PC-9 (cell line): Measurements from ENCODE around the gene SMTNL2. TPM values are rescaled to one million over a fixed set of nuclear protein-coding genes. Genes with fewer than 3 reads are reported as not detected.

Source experiments
- BruUV-seq: library from RNA; stranded (reverse); fragments of 400-500 nt; replicated peaks from 2 replicates; lab custom pipeline; 2021; lab: Mats Ljungman, UMichigan
- CTCF ChIA-PET: fragments of 300-600 bp; sonication (Branson Sonifier 250); formaldehyde crosslinking; loops from one replicate; lab custom pipeline; 2022; ENCODE audit warnings: antibody characterized with exemption; lab: Charles Lee
- POLR2A ChIA-PET: fragments of 300-600 bp; sonication (Branson Sonifier 250); formaldehyde crosslinking; loops from one replicate; lab custom pipeline; 2022; ENCODE audit warnings: antibody characterized with exemption; ENCODE audit not compliant: unreplicated experiment; lab: Charles Lee
- DNase-seq, 2 experiments: peaks; one replicate each; pipeline versions ENCODE4 v3.0.0 to v3.0.0-alpha.2; 2015 to 2022; ENCODE audit warnings: mixed read lengths in 1 of 2
- H2AFZ ChIP-seq: fragments of 200-600 bp; sonication (generic); 2 replicates; pipeline ENCODE4 v1.8.1; 2017; ENCODE audit warnings: antibody characterized with exemption
- H3F3A ChIP-seq: fragments of 200-600 bp; sonication (generic); 2 replicates; pipeline ENCODE4 v1.8.1; 2017; ENCODE audit warnings: antibody characterized with exemption, mild to moderate bottlenecking, low read depth; ENCODE audit not compliant: insufficient read depth
- H3K27ac ChIP-seq: fragments of 200-600 bp; sonication (generic); 2 replicates; pipeline ENCODE4 v1.6.1; 2016; ENCODE audit warnings: mixed run types
- H3K27me3 ChIP-seq: fragments of 200-600 bp; sonication (generic); 2 replicates; pipeline ENCODE4 v1.6.1; 2016; ENCODE audit warnings: low read depth, mixed run types; ENCODE audit not compliant: insufficient read depth
- H3K36me3 ChIP-seq: fragments of 200-600 bp; sonication (generic); 2 replicates; pipeline ENCODE4 v1.6.1; 2016; ENCODE audit warnings: low read depth, mixed run types
- H3K4me1 ChIP-seq: fragments of 200-600 bp; sonication (generic); replicated peaks from 2 replicates; pipeline ENCODE4 v1.6.1; 2016; ENCODE audit warnings: mixed run types; ENCODE audit not compliant: insufficient read depth
- H3K4me2 ChIP-seq: fragments of 200-600 bp; sonication (generic); 2 replicates; pipeline ENCODE4 v1.6.1; 2017; ENCODE audit warnings: mixed run types
- H3K4me3 ChIP-seq: fragments of 200-600 bp; sonication (generic); 2 replicates; pipeline ENCODE4 v1.6.1; 2016; ENCODE audit warnings: mixed run types
- H3K79me2 ChIP-seq: fragments of 200-600 bp; sonication (generic); 2 replicates; pipeline ENCODE4 v1.6.1; 2017; ENCODE audit warnings: low read depth, mixed run types
- H3K9me2 ChIP-seq: fragments of 200-600 bp; sonication (generic); 2 replicates; pipeline ENCODE4 v1.8.1; 2017; ENCODE audit warnings: mild to moderate bottlenecking; ENCODE audit not compliant: insufficient read depth
- H3K9me3 ChIP-seq: fragments of 200-600 bp; sonication (generic); 2 replicates; pipeline ENCODE4 v1.8.1; 2016; ENCODE audit warnings: low read depth; ENCODE audit not compliant: insufficient read depth
- H4K20me1 ChIP-seq: fragments of 200-600 bp; sonication (generic); 2 replicates; pipeline ENCODE4 v1.8.1; 2017; ENCODE audit not compliant: insufficient read depth
- CTCF ChIP-seq: fragments of 200-600 bp; sonication (generic); conservative IDR thresholded peaks from 2 replicates; pipeline ENCODE4 v1.6.1; 2017; ENCODE audit warnings: mixed run types, antibody characterized with exemption, mild to moderate bottlenecking, moderate library complexity
- EZH2 ChIP-seq: fragments of 200-600 bp; sonication (generic); IDR thresholded peaks from 2 replicates; pipeline ENCODE4 v1.8.0; 2017; ENCODE audit warnings: antibody characterized with exemption, low read depth
- intact Hi-C: fragments of 100-400 bp; cut with micrococcal nuclease; formaldehyde crosslinking; loops from one replicate; pipeline ENCODE4 v1.10.0; 2022; ENCODE audit not compliant: unreplicated experiment
- total RNA-seq: library from RNA; stranded (reverse); gene quantifications from 2 replicates; pipeline ENCODE4 v1.2.3, GENCODE V29; 2021

SMTNL2 gene
- total RNA-seq, 1 experiment from 2014 or later: not detected

- Histone ChIP-seq H3K9me2 (no peaks in the 10 kb centered on the region), H3K4me2 (no peak overlapping the region), H3F3A (no peaks in the 10 kb centered on the region; the same call in 1 of the 2 replicates), H4K20me1 (no peaks in the 10 kb centered on the region), H3K27ac (no peak overlapping the region), H3K27me3 (peaks cover 5% of the 10 kb centered on the region; the same call in 1 of the 2 replicates), H3K4me1 (no peaks in the 10 kb centered on the region), H3K79me2 (no peaks in the 10 kb centered on the region), H3K4me3 (no peak overlapping the region), H3K9me3 (no peaks in the 10 kb centered on the region), H3K36me3 (no peaks in the 10 kb centered on the region), H2AFZ (no peak overlapping the region)
- CTCF ChIA-PET: interaction anchor here (0.6 kb wide), 1 partner anchor 220 kb away, joined by 7 read pairs; no protein-coding TSS in a partner anchor
- DNase-seq: no peak
- POLR2A ChIA-PET: no interaction called here
- TF ChIP-seq CTCF: no peak
- no peak for TF ChIP-seq EZH2
- no TSS peak for BruUV-seq
- intact Hi-C loops: no loop called here
Measured at GRCh38 chr17:4631836-4632580, 47.7 kb downstream of the SMTNL2 start.

- CTCF ChIA-PET: interaction anchor here (0.6 kb wide), 1 partner anchor 220 kb away, joined by 7 read pairs; no protein-coding TSS in a partner anchor
- Histone ChIP-seq H3K4me3 (no peak overlapping the region), H3F3A (no peaks in the 10 kb centered on the region; the same call in 1 of the 2 replicates), H4K20me1 (no peaks in the 10 kb centered on the region), H3K9me3 (no peaks in the 10 kb centered on the region), H3K4me1 (no peaks in the 10 kb centered on the region), H3K79me2 (no peaks in the 10 kb centered on the region), H3K27me3 (peaks cover 5% of the 10 kb centered on the region; the same call in 1 of the 2 replicates), H3K4me2 (no peak overlapping the region), H3K36me3 (no peaks in the 10 kb centered on the region), H3K9me2 (no peaks in the 10 kb centered on the region), H2AFZ (no peak overlapping the region), H3K27ac (no peak overlapping the region)
- no peak for DNase-seq
- BruUV-seq: no TSS peak
- intact Hi-C loops: no loop called here
- POLR2A ChIA-PET: interaction anchor here (0.7 kb wide), 1 partner anchor 56 kb away, joined by 3 read pairs; no protein-coding TSS in a partner anchor
- no peak for TF ChIP-seq EZH2
- no peak for TF ChIP-seq CTCF
Measured at GRCh38 chr17:4632581-4632920, 48.2 kb downstream of the SMTNL2 start.

- H3K36me3 ChIP-seq: no peaks in the 10 kb centered on the region
- H3F3A ChIP-seq: no peaks in the 10 kb centered on the region; the same call in 1 of the 2 replicates
- ChIA-PET CTCF (interaction anchor here (0.7 to 0.9 kb wide), 2 partner anchors 8 to 275 kb away, joined by 4 to 6 read pairs; no protein-coding TSS in a partner anchor), POLR2A (no interaction called here)
- H3K4me3 ChIP-seq: no peak overlapping the region
- peaks cover 5% of the 10 kb centered on the region; the same call in 1 of the 2 replicates for H3K27me3 ChIP-seq
- H3K27ac ChIP-seq: no peak overlapping the region
- H4K20me1 ChIP-seq: no peaks in the 10 kb centered on the region
- no peaks in the 10 kb centered on the region for H3K9me3 ChIP-seq
- H3K4me2 ChIP-seq: no peak overlapping the region
- H3K79me2 ChIP-seq: no peaks in the 10 kb centered on the region
- H2AFZ ChIP-seq: no peak overlapping the region
- intact Hi-C loops: no loop called here
- no peak for TF ChIP-seq EZH2
- TF ChIP-seq CTCF: no peak
- BruUV-seq: no TSS peak
- DNase-seq: no peak
- no peaks in the 10 kb centered on the region for H3K9me2 ChIP-seq
- H3K4me1 ChIP-seq: peaks cover 3% of the 10 kb centered on the region; the same call in 1 of the 2 replicates
Measured at GRCh38 chr17:4633643-4634042, 49.3 kb downstream of the SMTNL2 start.
